Measurements from ENCODE around the gene TJP1.
A peak's percentile ranks its signal among the peaks of the same experiment; 100 is the strongest.
"Not testable (repeated sequence)": the region's sequence is repeated elsewhere in the genome, so short reads cannot be mapped to it uniquely, and the experiment has no call there.

TJP1 gene

DNA sequence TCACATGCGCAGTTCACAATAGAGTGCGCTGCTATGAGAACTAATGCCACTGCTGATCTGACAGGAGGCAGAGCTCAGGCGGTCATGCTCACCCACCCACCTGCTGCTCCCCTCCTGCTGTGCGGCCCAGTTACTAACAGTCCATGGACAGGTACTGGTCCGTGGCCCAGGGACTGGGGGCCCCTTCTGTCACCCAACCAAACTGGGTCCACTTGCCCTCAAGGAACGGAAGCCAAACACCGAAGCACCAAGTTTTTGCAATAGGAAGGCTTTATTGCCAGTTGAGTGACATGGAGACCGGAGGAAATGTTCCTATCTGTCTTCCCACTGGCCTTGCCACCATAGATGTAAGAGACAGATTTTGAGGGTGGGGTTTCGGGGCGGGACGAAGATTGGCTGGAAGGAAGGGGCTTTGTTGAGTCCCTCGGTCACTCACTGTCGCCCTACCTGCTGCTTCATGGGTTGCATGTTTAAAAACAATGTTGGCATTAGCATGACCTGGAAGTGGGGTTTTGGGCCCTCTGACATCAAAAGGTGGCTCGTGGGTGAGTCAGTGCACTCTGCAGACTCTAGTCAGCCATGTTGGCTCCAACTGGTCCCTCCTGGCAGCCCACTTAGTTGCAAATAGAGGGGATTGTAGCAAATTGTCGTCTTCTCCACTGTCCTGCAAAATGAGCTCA lies 141.0 kb downstream of the TJP1 start:
- DNase-seq (ENCODE audit: low read depth), result no peak

DNA sequence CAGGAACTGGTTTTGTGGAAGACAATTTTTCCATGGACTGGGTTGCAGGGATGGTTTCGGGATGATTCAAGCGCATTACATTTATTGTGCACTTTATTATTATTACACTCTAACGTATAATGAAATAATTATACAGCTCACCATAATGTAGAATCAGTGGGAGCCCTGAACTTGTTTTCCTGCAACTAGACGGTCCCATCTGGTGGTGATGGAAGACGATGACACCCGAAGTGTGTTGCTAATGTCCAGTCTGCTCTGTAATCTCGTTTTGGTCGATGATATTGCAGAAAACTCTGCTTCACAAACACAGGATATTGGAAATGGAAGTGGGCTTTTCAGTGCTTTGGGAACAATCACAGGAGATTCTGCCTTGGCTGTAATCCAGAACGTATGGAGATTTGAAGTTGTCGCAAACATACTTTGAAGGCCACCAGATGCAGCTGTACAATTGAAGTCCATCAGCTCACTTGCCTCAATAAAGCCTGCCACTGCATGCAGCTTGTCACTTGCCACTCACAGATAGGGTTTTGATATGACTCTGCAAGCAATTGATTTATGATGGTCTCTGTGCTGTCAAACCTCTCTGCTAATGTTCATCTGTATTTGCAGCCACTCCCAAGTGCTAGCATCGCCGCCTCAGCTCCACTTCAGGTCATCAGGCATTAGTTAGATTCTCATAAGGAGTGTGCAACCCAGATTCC lies 141.7 kb downstream of the TJP1 start:
- DNase-seq (ENCODE audit: low read depth), result no peak

DNA sequence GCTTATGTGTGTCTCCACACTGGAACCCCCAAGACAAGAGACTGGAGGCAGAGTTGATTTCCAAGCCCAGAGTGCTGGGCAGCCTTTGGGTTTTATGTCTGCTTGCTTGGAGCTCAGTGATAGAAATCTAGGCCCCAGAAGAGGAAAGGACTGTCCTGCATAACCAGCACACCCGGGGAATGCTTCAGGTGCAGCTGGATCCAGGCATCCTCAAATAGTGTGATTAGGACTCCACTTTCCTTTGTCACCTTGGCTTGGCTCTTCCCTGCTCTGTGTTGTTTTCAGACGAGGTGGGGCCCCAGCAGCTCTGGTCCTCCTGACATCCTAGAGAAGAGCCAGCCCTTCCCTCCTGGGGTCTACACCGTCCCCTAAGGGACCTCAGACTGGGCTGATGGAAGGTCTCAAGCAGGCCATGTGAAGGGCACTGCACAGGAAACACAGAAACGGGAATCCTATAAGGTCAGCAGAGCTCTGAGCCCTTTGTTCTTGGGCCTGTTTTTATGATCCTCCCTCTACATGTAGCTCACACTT lies 143.7 kb downstream of the TJP1 start:
- DNase-seq (ENCODE audit: low read depth), result no peak

DNA sequence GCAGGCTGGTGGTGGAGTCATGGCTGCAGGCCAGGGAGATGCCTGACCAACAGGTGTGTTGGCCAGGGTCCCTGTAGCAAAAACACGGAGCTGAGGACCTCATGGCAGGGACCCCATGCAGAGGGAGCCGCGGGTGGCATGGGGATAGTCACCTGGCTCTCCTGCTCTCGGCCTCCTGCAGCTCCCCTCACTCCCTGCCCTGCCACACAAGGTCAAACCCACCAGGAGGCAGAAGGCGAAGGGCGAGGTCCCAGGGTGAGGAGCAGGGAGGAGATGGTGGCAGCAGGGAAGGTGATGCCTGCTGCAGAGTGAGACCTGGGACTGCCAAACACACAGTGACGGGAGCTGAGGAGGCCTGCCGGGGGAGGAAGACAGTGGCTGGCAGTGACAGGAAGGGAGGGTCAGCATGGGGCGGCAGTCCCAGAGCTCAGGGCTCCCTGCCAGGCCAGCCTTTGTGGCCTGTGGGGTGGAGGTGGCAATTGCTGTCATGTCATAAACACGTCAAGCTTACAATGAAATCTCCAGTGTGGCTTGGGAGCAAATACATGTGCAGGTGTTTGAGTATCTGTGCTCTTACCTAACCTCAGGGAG lies 144.3 kb downstream of the TJP1 start:
- no peak for DNase-seq (ENCODE audit: low read depth)

DNA sequence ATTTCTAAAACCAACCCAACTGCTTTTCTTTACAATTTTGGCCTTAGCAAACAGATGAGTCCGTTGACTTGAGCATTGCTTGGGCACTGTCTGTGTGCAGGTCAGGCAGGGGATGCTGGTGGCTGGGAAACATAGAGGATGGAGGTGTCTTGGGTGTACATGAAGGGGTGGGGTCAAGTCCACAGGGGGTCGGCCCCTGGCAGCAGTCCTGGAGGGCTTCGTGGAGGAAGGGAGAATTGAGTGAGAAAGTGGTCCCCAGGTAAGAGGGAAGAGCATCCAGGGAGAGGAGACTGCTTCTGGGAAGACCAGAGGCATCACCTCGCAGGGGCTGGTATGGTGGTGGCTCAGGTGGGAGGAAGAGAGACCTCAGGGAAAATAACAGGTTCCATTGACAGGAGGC lies 144.8 kb downstream of the TJP1 start:
- DNase-seq (ENCODE audit: low read depth), result no peak

DNA sequence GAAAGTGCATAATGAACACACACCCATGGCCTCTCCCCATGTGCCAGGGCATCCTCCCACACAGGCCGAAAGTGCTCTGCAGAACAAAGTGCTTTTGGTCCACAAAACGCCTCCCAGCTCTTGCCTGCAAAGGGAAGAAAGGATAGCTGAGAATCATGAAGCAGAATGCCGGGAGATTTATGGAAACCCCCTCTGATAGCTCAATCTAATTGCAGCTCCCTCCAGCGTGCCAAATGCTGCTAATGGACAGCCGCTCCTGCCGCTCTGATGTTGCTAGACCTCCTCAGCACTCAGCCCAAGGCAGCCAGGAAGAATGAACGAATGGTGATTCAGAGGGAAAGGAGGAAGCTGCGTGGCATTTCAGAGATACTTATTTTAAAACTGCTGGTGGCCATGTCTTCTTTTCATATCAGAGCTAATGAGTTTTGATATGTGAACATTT lies 145.3 kb downstream of the TJP1 start:
- DNase-seq (ENCODE audit: low read depth), result no peak

DNA sequence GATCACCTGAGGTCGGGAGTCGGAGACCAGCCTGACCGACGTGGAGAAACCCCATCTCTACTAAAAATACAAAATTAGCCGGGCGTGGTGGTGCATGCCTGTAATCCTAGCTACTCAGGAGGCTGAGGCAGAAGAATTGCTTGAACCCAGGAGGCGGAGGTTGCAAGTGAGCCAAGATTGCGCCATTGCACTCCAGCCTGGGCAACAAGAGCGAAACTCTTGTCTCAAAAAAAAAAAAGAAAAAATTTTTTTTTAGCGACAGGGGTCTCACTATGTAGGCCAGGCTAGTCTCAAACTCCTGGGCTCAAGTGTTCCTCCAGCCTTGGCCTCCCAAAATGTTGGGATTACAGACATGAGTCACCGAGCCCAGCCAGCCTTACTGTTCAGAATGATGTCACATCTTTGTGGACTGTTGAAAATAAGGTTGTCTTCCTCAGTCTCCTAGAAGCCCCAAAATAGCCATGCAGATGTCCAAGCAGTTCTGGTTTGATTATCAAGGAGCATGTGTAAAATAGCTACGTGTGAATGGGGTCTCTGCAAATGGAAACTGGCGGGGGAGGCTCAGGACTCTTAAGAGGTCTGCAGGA lies 145.8 kb downstream of the TJP1 start:
- not testable (repeated sequence) for DNase-seq (ENCODE audit: low read depth)

DNA sequence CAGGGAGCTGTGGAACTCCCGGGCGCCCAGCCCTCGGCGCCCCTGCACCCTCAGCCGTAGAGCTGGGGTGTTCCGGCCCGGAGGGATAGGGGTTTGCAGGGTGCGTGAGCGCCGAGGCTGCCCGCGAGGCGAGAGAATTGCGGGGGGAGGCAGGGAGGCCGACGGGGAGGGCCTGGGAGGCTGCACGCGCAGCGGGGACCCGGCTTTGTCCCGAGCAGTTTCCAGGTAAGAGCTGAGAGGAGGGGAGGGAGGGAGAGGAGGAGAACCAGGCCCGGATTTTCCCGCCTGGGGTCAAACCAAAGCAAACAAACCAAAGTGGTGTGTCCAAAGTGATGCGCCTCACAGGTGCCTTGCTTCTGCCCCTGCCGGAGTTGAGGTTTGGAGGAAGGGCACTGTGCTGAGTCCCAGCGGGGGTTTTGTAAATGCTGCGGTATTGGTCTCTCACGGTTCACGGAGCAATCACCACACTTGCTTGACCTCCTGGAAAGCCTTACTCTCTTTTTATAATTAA lies 146.4 kb downstream of the TJP1 start:
- no peak for DNase-seq (ENCODE audit: low read depth)

DNA sequence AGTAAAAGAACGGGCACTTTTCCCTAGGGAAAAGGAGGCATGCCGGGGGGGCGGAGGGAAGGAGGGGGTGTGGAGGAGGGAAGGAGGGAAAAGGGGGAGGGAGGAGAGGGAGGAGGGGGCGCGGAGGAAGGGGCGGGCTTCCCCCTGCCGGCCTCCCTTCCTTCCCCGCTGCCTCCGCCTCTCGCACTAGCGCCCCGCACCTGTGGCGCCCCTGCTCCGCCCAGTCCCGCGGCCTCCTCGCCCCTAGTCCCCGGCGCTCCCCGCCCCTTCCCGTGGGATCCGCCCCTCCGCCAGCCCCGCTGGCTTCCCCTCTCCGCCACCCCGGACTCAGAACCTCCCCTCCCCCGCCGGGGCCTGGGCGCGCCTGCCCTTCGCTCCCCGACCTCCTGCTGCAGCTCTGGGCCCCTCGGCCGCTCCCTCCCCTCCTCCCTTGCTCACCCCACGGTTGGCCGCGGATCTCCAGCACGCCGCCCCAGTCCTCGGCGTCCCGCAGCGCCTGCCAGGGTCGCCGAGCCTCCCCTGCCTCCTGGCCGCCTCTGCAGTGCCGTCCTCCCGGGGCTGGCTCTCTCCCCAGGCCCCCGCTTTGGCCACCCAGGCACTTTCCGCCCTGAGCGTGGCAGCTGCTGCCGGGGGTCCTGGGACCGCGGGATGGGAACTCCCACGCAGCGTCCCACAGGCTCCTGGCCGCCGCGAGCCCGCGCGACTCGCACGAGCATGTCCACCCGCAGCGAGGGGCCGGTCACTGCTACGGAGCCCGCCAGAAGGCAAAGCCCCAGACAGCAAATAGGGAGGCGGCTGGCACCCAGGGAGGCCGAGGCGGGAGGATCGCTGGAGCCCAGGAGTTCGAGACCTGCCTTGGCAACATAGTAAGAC lies 147.4 kb downstream of the TJP1 start:
- DNase-seq (ENCODE audit: low read depth), result no peak

DNA sequence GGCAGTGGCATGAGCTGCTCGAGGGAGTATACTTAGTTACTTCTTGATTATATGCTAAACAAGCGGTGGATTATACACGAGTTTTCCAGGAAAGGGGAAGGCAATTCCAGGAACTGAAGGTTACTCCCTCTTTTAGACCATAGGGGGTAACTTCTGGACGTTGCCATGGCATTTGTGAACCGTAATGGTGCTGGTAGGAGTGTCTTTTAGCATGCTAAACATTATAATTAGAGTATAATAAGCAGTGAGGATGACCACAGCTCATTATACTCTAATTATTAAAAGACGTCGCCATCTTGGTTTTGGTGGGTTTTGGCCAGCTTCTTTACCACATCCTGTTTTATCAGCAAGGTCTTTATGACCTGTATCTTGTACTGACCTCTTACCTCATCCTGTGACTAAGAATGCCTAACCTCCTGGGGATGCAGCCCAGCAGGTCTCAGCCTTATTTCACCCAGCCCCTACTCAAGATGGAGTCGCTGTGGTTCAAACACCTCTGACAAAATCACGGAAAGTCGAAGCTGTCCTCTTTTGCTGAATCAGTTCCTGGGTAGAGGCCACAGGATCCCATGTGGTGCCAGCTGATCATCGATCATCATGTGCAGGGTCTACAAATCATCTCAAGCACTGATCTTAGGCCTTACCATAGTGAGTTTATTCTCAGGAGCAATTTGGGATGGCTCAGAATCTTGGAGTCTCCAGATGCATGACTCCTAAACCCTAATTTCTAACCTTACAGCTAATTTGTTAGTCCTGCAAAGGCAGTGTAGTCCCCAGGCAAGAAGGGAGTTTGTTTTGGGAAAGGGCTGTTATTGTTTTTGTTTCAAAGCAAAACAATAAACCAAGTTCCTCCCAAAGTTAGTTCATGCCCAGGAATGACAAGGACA lies 149.1 kb downstream of the TJP1 start:
- no peak for DNase-seq (ENCODE audit: low read depth)

DNA sequence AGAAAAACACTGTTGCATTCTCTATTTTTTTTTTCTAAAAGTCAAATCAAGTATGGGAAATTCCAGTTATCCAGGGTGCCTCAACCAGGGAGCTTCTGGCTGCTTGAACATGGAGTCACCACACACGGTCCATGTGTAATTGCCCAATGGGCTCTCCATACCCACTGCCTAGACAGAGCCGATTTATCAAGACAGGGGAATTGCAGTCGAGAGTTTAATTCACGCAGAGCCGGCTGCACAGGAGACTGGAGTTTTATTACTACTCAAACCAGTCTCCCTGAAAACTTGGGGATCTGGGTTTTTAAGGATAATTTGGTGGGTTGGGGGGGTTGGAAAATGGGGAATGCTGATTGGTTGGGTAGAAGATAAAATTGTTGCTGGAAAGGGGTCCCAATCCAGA lies 149.8 kb downstream of the TJP1 start:
- no peak for DNase-seq (ENCODE audit: low read depth)

DNA sequence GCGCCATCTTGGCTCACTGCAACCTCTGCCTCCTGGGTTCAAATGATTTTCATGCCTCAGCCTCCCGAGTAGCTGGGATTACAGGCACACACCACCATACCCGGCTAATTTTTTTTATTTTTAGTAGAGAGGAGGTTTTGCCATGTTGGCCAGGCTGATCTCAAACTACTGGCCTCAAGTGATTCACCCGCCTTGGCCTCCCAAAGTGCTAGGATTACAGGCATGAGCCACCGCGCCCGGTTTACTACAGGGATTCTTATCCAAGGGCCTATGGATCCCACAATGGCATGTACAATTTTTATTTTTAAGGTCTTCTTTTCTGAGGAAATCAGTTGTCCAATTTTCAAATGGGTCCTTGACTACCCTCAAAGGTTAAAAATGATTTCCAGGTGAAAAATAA lies 150.2 kb downstream of the TJP1 start:
- not testable (repeated sequence) for DNase-seq (ENCODE audit: low read depth)

DNA sequence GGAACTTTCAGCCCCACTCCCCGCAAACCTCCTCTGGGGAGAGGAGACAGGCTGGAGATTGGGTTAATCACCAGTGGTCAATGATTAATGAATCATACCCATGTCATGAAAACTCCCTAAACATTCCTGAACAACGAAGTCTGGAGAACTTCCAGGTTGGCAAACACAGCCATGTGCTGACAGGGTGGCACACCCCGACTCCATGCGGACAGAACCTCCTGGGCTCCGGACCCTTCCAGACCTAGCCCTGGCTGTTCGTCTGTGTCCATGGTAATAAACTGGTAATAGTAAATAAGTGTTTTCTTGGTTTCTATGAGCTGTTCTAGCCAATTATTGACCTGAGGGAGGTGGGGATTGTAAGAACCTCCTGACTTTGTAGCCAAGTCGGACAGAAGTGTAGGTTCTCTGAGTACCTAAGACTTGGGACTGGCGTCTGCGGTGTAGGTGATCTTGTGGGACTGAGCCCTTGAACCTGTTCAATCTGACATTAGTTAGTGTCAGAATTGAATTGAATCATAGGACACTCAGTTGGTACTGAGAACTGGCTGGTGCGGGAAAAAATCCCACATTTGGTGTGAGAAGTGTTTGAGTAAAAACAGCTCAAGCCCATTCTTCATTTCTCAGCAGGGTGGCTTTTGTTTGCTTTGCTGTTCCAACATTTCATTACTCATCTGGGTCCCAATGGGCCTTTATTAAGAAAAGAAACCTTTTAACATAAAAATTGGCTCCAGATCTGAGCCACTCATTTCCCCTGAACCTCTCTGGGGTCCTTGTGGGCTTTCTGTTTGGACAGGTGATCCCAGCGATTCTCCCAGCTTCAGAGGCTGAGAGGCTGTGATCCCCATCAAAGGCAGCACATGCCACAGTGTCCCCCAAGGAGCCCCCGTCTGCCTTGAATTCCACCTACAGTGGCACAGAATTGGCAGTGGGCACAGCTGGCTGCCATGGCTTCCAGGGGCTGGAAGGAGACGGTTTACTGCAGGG lies 151.0 kb downstream of the TJP1 start:
- DNase-seq (ENCODE audit: low read depth), result no peak

DNA sequence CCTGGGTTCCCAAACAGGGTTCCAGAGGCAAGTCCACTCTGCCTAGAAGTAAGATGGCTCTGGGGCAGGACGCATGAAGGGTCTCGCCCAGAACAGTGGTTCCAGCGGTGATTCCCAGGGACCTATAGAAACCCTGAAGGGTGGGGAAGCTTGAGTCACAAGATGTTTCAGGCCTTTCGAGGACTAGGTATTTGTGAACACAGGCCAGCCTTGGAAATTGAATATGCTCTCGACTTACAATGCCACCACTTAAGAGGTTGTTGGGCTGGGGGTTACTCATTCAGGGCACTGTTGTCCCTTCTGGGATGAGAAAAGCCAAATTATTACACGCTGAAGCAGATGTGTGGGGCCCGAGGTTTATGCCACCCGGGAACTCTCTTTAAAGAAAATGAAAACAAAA lies 152.0 kb downstream of the TJP1 start:
- no peak for DNase-seq (ENCODE audit: low read depth)

DNA sequence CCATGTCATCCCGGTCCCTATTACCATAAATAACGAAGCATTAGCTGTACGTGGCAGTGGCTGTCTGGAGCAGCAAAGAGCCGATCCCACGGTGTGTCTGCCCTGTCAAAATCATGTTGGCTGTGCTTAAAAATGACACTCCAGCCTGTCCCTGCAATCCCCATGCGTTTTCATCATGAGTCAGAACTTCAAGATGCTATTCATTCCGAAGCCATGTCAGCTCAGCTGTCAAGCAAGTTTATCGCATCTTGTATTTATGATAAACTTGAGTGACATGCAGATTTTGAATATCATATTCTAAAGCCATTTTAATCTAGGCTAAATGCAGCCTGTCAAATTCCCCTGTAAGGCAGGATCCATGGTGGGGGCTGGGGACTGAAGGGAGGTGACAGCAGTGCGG lies 152.4 kb downstream of the TJP1 start:
- DNase-seq (ENCODE audit: low read depth), result no peak

DNA sequence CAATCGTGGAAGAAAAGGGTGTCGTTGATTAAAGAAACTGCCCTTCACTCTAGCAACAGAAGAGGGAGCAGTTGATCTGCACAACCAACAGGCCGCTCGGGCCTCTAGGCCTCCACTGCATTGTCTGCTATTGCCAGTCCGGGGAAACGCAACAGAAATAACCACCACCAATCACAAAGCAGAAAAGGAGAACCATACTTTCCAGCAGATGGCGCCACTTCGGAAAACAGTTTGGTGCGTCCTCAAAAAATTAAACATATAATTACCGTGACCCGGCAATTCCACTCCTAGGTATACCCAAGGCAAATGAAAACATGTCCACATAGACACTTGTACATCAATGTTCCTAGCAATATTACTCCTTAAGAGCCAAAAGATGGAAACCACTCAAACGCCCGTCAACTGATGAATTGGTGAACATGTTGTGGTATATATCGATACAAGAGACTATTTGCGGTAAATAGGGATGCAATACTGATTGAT lies 154.1 kb downstream of the TJP1 start:
- peak; percentile 71 for DNase-seq (ENCODE audit: low read depth)

DNA sequence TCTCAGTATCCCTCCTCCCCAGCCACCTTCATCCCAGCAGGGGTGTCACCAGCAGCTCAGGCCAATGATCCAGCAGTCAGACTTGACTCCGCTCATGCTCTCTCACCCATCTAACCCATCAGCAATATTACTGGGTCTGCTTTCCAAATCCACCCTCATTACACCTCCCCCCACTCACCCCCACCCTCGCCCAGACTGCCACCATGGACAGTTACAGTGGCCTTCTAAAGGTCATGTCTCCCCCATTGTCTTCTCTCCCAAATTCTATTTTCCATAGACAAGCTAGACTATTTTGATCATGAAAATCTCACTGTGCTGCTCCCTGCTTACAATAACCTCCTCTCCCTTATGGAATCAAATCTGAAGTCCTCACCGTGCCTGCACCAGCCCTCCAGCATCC lies 156.0 kb downstream of the TJP1 start:
- no peak for DNase-seq (ENCODE audit: low read depth)

DNA sequence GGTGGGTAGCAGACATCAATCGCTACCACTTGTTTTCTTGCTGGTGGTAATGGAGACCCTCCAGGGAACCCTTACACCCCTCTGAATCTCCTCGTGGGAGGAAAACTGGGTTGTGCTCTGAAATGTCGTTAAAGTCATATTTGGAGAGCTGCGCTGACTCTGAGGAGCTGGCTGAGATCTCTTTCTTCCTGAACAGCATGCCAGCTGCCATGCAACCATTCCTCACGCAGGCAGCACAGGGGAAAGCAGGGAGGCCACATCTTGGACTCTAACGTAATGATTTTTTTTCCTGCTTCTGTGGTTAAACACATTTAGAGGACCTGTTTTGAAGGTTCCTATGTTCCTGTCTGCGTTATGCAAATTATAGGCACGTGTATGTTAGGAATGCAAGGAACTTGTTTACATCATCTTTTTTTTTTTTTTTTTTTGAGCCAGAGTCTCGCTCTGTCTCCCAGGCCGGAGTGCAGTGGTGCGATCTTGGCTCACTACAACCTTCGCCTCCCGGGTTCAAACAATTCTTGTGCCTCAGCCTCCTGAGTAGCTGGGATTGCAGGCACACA lies 156.7 kb downstream of the TJP1 start:
- no peak for DNase-seq (ENCODE audit: low read depth)

DNA sequence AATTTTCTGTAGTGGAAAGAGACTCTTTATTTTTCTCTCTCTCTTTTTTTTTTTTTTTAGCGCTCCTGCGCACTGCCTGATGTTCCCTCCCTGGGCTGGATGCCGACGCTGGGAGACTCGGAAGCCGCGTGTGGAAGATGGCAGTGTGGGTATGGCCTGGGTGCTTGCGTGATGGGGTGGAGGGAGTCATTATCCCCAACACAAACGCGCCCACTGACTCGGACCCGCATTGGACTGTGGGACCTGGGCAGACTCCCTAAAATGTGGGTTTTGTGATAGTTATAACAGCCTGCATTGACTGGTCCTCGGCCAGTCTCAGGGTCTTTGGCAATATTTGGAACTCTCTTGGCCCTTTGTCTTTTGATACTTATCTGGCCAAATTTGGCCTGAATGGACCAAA lies 157.9 kb downstream of the TJP1 start:
- no peak for DNase-seq (ENCODE audit: low read depth)
